ENCODE results near the gene SNAPC5. TPM values are rescaled to one million over a fixed set of nuclear protein-coding genes. Genes with fewer than 3 reads are reported as not detected.
A peak's percentile ranks its signal among the peaks of the same experiment; 100 is the strongest.

The SNAPC5 gene
- total RNA-seq, 1 experiment from 2014 or later, result 28.3 TPM

DNA sequence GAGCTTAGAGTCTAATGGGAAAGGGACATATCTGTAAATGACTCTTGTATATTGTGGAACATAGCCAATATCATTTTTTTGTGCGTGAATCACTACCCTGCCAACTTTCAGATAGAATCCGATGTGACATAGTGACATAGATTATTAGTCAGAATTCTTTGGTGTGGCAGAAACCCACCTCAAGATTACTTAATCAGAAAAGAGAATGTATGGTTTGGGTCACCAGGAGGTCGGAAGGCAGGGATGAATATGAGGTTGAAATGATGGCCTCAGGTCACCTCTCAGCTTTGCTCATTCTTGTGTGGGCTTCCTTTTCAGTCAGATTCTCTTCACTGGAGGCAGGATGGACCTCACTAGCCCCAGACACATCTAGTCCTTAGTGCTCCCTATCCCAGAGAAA is 41.4 kb downstream of the SNAPC5 start (continued):
- no peak for TF ChIP-seq EGR1 (IDR thresholded peaks at IDR 0.05; ENCODE audit: low read depth)
- TF ChIP-seq ELF1 (IDR thresholded peaks at IDR 0.05; ENCODE audit: borderline replicate concordance, low read depth), result no peak
- no peak for TF ChIP-seq CEBPB (IDR thresholded peaks at IDR 0.05; ENCODE audit: low read depth)
- no peak for TF ChIP-seq EZH2phosphoT487 (IDR thresholded peaks at IDR 0.05; ENCODE audit: borderline replicate concordance)
- TF ChIP-seq, protein P1, sequence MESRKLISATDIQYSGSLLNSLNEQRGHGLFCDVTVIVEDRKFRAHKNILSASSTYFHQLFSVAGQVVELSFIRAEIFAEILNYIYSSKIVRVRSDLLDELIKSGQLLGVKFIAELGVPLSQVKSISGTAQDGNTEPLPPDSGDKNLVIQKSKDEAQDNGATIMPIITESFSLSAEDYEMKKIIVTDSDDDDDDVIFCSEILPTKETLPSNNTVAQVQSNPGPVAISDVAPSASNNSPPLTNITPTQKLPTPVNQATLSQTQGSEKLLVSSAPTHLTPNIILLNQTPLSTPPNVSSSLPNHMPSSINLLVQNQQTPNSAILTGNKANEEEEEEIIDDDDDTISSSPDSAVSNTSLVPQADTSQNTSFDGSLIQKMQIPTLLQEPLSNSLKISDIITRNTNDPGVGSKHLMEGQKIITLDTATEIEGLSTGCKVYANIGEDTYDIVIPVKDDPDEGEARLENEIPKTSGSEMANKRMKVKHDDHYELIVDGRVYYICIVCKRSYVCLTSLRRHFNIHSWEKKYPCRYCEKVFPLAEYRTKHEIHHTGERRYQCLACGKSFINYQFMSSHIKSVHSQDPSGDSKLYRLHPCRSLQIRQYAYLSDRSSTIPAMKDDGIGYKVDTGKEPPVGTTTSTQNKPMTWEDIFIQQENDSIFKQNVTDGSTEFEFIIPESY (IDR thresholded peaks at IDR 0.05; ENCODE audit: extremely low read depth, insufficient replicate concordance, low read length), result no peak

DNA sequence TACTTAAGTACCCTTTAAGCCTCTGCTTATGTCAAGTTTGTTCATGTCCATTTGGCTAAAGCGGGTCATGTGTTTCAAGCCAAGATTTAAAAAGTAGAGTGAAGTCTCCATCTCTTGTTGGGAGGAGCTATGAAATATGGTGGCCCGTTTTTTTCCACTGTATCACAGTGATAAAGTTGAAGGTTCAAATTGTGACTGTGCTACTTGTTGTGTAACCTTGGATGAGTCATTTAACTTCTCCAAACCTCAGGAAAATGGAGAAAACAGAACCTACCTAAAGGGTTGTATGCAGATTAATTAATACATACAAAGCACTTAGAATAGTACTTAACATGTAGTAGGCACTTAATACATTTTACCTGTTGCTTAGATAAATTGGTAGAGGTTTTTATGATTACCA is 43.4 kb downstream of the SNAPC5 start:
- Histone ChIP-seq H3K9me2 (ENCODE audit: insufficient read depth) (no peaks in the 10 kb centered on the region), H3K4me1 (ENCODE audit: control insufficient read depth in 1 of 2, insufficient read depth in 2 of 2, low read length in 2 of 2) (peaks cover 12 to 41% of the 10 kb centered on the region in 2 experiments), H3K79me2 (ENCODE audit: insufficient read depth, low read length) (no peaks in the 10 kb centered on the region), H3K27ac (ENCODE audit: low read depth, low read length) (no peak overlapping the region), H3K9ac (ENCODE audit: low read length) (no peak overlapping the region), H2AFZ (ENCODE audit: low read depth, low read length, poor library complexity, severe bottlenecking) (no peak overlapping the region), H3K36me3 (ENCODE audit: control insufficient read depth in 1 of 2, insufficient read depth in 2 of 2, low read length in 2 of 2) (no peaks in the 10 kb centered on the region; a peak in 1 of 4 replicates), H3K27me3 (ENCODE audit: insufficient read depth, low read length) (no peaks in the 10 kb centered on the region), H3K9me3 (ENCODE audit: control insufficient read depth in 1 of 2, insufficient read depth in 1 of 2, low read depth in 1 of 2, low read length in 2 of 2) (no peaks in the 10 kb centered on the region), H4K20me1 (ENCODE audit: insufficient read depth) (no peaks in the 10 kb centered on the region), H3K4me3 (replicated peaks in 1 of 2; ENCODE audit: low read depth in 1 of 2, low read length in 2 of 2) (no peak overlapping the region), H3K4me2 (ENCODE audit: low read length) (0 out of 2 replicates have a peak overlapping the region, but pooled peaks have one; percentile 18)
- intact Hi-C loops (cut with micrococcal nuclease), result no loop called here
- ATAC-seq, result no peak
- no peak for TF ChIP-seq EGR1 (IDR thresholded peaks at IDR 0.05; ENCODE audit: low read depth)
- TF ChIP-seq CBX3 (IDR thresholded peaks at IDR 0.05; ENCODE audit: low read depth), result no peak
- TF ChIP-seq SRF (IDR thresholded peaks at IDR 0.05; ENCODE audit: low read depth), result no peak
- TF ChIP-seq, protein P2, sequence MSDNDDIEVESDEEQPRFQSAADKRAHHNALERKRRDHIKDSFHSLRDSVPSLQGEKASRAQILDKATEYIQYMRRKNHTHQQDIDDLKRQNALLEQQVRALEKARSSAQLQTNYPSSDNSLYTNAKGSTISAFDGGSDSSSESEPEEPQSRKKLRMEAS (IDR thresholded peaks at IDR 0.05), result no peak
- TF ChIP-seq, protein P1 (IDR thresholded peaks at IDR 0.05; ENCODE audit: extremely low read depth, insufficient replicate concordance, low read length), result no peak
- no peak for TF ChIP-seq TCF7L2 (IDR thresholded peaks at IDR 0.05; ENCODE audit: borderline replicate concordance, extremely low read depth, insufficient read depth, insufficient read length)
- CTCF ChIA-PET, result no interaction called here
- POLR2A ChIA-PET, result no interaction called here
- BruUV-seq (replicated peaks), result no TSS peak
- DNase-seq (ENCODE audit: low read depth, low spot score), result no peak
- RAD21 ChIA-PET (ENCODE audit: low non-redundant PET in 1 of 2, low total read pairs in 2 of 2, uncharacterized antibody in 2 of 2, unreplicated experiment in 2 of 2), result no interaction called here
